Parathyroid adenoma (tissue), 2 donors: ENCODE measurements around the gene MEGF9.

Experiments used
- H2AFZ ChIP-seq: fragments of 300-600 bp; sonication (generic); one replicate; pipeline ENCODE4 v1.7.0; 2017; ENCODE audit warnings: antibody characterized with exemption, mild to moderate bottlenecking
- H3K27ac ChIP-seq: fragments of 300-600 bp; sonication (generic); one replicate; pipeline ENCODE4 v1.7.0; 2017
- H3K27me3 ChIP-seq: fragments of 300-600 bp; sonication (generic); one replicate; pipeline ENCODE4 v1.7.0; 2017; ENCODE audit warnings: low read length; ENCODE audit not compliant: control insufficient read depth, insufficient read depth
- H3K36me3 ChIP-seq: fragments of 300-600 bp; sonication (generic); one replicate; pipeline ENCODE4 v1.7.0; 2017; ENCODE audit warnings: low read length; ENCODE audit not compliant: control insufficient read depth, insufficient read depth
- H3K4me1 ChIP-seq: fragments of 300-600 bp; sonication (generic); one replicate; pipeline ENCODE4 v1.7.0; 2017; ENCODE audit warnings: control low read depth
- H3K4me2 ChIP-seq: fragments of 300-600 bp; sonication (generic); one replicate; pipeline ENCODE4 v1.7.0; 2017; ENCODE audit warnings: low read length
- H3K4me3 ChIP-seq: fragments of 300-600 bp; sonication (generic); one replicate; pipeline ENCODE4 v1.7.0; 2017; ENCODE audit warnings: low read depth, low read length
- H3K79me2 ChIP-seq: fragments of 300-600 bp; sonication (generic); one replicate; pipeline ENCODE4 v1.7.0; 2017; ENCODE audit warnings: control low read depth
- H3K9ac ChIP-seq: fragments of 300-600 bp; sonication (generic); one replicate; pipeline ENCODE4 v1.7.0; 2017; ENCODE audit warnings: mild to moderate bottlenecking
- H3K9me3 ChIP-seq: fragments of 300-600 bp; sonication (generic); one replicate; pipeline ENCODE4 v1.7.0; 2017; ENCODE audit warnings: low read length; ENCODE audit not compliant: control insufficient read depth
- CTCF ChIP-seq: fragments of 300-600 bp; sonication (generic); IDR thresholded peaks from one replicate; pipeline ENCODE4 v1.7.0; 2017; ENCODE audit warnings: antibody characterized with exemption, mild to moderate bottlenecking
- donor health status: primary hyperparathyroidism.

Gene MEGF9

GRCh38 chr9:120729791-120730241 is 15.5 kb upstream of the MEGF9 start:
- Histone ChIP-seq H3K4me2 (no peak overlapping the region), H3K27ac (no peak overlapping the region), H3K36me3 (no peaks in the 10 kb centered on the region), H3K79me2 (no peaks in the 10 kb centered on the region), H3K4me1 (no peaks in the 10 kb centered on the region), H3K4me3 (no peak overlapping the region), H3K9ac (no peak overlapping the region), H3K27me3 (no peaks in the 10 kb centered on the region), H2AFZ (no peak overlapping the region), H3K9me3 (no peaks in the 10 kb centered on the region)
- TF ChIP-seq CTCF: no peak

- no peaks in the 10 kb centered on the region for H3K36me3 ChIP-seq
- no peak overlapping the region for H3K27ac ChIP-seq
- no peaks in the 10 kb centered on the region for H3K4me1 ChIP-seq
- H3K4me3 ChIP-seq: no peak overlapping the region
- no peaks in the 10 kb centered on the region for H3K79me2 ChIP-seq
- H3K9me3 ChIP-seq: no peaks in the 10 kb centered on the region
- no peak overlapping the region for H3K4me2 ChIP-seq
- no peaks in the 10 kb centered on the region for H3K27me3 ChIP-seq
- no peak for TF ChIP-seq CTCF
- H2AFZ ChIP-seq: no peak overlapping the region
- no peak overlapping the region for H3K9ac ChIP-seq
Measured at GRCh38 chr9:120726484-120726883, 12.2 kb upstream of the MEGF9 start.

GRCh38 chr9:120725907-120726306 is 11.6 kb upstream of the MEGF9 start:
- no peak overlapping the region for H3K9ac ChIP-seq
- H3K4me1 ChIP-seq: no peaks in the 10 kb centered on the region
- no peaks in the 10 kb centered on the region for H3K79me2 ChIP-seq
- H3K4me2 ChIP-seq: no peak overlapping the region
- no peak overlapping the region for H3K4me3 ChIP-seq
- no peaks in the 10 kb centered on the region for H3K36me3 ChIP-seq
- TF ChIP-seq CTCF: no peak
- no peak overlapping the region for H2AFZ ChIP-seq
- no peak overlapping the region for H3K27ac ChIP-seq
- H3K27me3 ChIP-seq: no peaks in the 10 kb centered on the region
- H3K9me3 ChIP-seq: no peaks in the 10 kb centered on the region

- Histone ChIP-seq H3K4me1 (no peaks in the 10 kb centered on the region), H3K4me3 (no peak overlapping the region), H3K27me3 (no peaks in the 10 kb centered on the region), H3K9ac (no peak overlapping the region), H3K27ac (no peak overlapping the region), H3K36me3 (no peaks in the 10 kb centered on the region), H3K79me2 (no peaks in the 10 kb centered on the region), H3K4me2 (no peak overlapping the region), H3K9me3 (no peaks in the 10 kb centered on the region), H2AFZ (no peak overlapping the region)
- no peak for TF ChIP-seq CTCF
Measured at GRCh38 chr9:120724757-120725400, 10.6 kb upstream of the MEGF9 start.

GRCh38 chr9:120723565-120723964 is 9.3 kb upstream of the MEGF9 start:
- Histone ChIP-seq H3K27ac (no peak overlapping the region), H2AFZ (no peak overlapping the region), H3K9ac (no peak overlapping the region), H3K9me3 (no peaks in the 10 kb centered on the region), H3K36me3 (no peaks in the 10 kb centered on the region), H3K4me1 (no peaks in the 10 kb centered on the region), H3K4me3 (no peak overlapping the region), H3K27me3 (no peaks in the 10 kb centered on the region), H3K79me2 (no peaks in the 10 kb centered on the region), H3K4me2 (no peak overlapping the region)
- no peak for TF ChIP-seq CTCF
